A204.1 (cell line): ENCODE measurements around the gene ATP11A.

Source experiments
- FAIRE-seq: peaks from 2 replicates; lab custom pipeline; 2012; peaks lifted over from hg19 to GRCh38; lab: Jason Lieb, UNC

The ATP11A gene

DNA sequence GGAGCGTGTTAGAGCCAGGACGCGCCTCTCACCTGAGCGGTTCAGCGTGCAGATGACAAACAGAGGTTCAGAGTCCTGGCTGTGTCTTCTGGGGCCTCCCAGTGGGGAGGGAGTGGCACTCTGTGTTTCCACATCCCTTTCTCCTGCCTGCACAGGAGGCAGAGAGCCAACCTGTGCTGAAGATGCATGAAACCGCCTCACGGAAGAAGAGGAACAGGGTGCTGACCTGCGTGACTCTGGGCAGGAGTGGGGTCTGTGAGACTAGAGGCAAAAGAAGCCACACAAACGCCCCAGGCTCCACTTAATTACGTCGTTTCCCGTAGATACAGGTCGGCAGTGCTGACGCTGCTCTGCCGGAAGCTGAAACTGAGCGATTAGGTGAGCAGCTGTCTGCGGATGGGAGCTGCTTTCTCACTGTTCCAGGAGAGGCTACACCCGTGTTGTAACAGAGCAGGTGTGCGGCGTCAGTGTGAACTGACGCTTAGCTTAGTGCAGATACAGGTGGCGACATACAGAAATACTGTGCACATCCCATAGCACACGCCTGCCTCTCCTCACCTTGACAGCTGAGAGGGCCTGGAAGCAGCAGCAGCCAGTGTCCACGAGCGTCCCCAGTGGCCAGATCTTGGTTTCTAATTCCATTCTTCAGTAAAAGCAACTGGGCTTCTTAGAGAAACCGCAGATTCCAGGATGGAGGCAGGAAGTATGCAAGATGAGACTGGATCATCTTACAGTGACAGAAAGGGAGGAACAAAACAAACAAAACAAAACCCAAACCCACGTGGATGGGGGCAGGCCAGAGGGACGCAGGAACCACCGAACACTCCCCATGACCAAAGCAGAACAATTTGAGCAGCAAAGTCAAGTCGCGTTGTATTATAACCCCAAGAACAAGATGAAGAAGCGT lies 241.4 kb downstream of the ATP11A start:
- no peak for FAIRE-seq

- FAIRE-seq, result no peak
Measured at GRCh38 chr13:112932971-112933370, 243.1 kb downstream of the ATP11A start.

- no peak for FAIRE-seq
Measured at GRCh38 chr13:112933649-112934048, 243.8 kb downstream of the ATP11A start.

DNA sequence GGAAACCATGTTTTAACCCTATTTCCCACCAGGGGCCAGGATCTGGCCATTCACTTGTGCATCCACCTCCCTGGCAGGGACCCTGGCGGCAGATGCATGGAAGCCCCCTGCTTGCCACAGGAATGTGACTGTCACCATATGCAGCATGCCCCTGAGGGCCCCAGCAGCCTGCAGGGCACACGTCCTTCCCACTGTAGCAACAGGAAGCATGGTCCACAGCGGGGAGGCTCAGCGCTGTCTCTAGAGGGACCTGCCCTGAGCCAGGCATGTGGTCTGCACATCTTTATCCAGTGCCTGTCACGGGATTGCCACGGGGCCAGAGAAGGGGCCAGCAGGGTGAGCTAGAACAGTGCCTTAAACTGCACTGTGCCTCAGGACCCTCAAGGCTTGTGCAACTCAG lies 244.2 kb downstream of the ATP11A start:
- FAIRE-seq, result no peak
